ENCODE measurements around the gene RAB26.
"Not testable (repeated sequence)": the region's sequence is repeated elsewhere in the genome, so short reads cannot be mapped to it uniquely, and the experiment has no call there.

Gene RAB26

GRCh38 chr16:2117960-2118722 lies 30.3 kb upstream of the RAB26 start:
- DNase-seq: not testable (repeated sequence)

DNA sequence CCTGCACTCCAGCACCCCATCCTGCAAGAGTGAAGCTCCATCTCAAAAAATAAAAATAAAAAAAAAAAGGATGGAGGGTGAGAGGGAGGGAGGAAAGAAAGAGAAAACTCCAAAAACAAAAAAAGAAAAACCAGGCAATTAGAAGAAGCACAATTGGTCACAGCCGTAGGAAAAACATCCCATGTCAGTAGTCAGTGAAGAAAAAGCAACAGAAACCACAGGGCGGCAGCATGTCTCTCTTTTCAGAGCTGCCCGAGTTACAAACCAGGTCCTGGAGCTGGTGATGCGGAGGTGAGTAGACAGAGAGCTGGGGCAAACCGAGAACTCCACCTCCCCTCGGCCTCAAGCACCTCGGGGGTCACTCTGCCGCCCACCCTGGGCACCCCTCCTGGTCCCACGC lies 27.1 kb upstream of the RAB26 start:
- peak; percentile 13 for DNase-seq

GRCh38 chr16:2121853-2122252 lies 26.6 kb upstream of the RAB26 start:
- no peak for DNase-seq

DNA sequence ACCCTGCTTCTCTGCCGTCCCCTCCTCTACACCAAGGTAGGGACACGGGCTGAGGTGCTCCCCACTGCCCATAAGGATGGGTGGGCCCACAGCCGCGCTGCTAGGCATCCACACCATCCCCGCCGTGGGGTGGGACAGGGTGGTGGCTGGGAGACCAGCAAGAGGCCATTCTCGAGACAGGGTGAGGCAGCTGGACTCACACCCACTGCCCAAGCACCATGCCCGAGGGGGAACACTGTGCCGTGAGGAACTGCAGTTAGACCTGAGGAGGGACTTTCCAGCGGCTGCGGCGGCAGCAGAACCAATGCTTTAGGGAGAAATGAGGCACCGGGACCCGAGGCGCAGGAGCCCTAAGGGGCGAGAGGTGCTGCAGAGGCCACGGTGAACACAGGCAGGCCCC lies 26.0 kb upstream of the RAB26 start:
- no peak for DNase-seq

- not testable (repeated sequence) for DNase-seq
These were observed 25.3 kb upstream of the RAB26 start for GRCh38 chr16:2122934-2123683.

DNA sequence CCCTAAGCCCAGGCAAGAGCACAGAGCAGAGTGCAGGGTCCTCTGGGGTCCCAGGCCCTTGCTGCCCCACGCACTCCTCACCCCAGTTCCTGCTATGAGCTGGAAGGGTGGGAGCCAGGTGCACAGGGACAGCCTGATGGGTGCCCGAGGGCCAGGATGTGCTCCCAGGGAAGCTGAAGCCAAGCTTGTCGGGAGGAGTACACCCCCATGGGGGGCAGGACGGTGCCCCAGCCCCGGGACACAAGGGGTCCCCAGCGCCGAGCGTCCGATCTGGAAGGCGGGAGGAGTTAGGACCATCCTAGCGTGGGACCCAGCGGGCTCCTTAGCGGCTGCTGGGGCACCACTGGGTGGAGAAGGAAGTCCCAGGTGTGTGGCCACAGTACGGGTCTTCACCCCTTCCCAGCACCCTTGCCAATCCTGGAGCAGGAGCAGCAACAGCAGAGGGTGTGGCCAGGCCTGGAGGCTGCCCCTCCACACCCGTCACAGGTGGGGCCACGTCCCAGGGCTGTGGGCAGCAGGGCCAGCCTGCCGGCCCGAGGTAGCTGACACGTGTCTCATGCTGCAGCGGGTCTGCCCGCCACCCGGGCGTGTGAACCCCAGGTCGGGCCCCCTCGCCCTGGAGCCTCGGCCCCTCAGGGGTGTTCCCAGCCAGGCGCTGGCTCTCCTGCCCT lies 24.6 kb upstream of the RAB26 start:
- not testable (repeated sequence) for DNase-seq

DNA sequence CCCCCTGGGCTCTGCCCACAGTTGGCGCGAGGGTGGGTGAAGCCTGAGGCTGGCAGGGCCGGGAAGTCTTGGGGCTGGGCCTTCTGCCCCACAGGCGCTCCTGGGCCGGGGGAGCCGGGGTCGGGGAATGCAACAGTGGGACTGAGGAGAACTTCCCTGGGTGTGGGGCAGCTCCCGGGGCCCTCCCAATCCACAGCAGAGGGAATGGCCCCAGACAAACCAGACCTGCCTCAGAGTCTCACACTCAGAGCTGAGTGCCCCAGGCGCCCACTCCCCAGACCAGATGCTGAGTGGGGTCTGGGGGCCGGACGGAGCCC lies 24.1 kb upstream of the RAB26 start:
- DNase-seq: not testable (repeated sequence)

GRCh38 chr16:2124694-2125444 lies 23.6 kb upstream of the RAB26 start:
- DNase-seq: peak; percentile 18

- not testable (repeated sequence) for DNase-seq
These were observed 22.8 kb upstream of the RAB26 start for GRCh38 chr16:2125609-2126008.

GRCh38 chr16:2126161-2126743 lies 22.2 kb upstream of the RAB26 start:
- DNase-seq: not testable (repeated sequence)

DNA sequence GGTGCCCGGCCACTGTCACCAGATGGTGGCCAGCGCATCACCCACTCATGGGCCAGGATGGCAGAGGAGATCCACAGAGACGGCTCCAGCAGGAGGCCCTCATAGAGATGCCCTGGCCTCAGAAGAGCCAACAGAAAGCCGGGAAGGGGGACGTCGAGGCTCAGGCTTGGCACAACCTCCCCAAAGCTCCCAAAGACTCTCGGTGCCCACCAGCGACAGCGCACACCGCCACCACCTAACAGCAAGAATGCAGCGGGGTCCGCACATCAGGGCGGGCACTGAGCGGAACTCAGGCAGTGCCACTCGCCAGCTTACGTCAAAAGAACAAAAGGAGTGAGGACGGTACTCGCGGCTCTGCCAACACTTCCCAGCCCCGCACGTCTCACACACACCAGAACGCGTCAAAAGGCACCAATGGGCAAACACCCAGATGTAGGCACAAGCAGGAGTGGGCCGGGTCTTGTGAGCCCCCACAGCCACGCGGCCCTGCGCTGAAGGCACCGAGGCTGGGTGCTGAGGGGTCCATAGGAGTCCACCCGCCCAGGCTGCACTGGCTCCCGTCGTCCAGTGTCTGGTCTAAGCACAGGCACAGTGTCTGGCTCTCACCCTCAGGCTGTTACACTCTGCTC lies 21.4 kb upstream of the RAB26 start:
- DNase-seq: not testable (repeated sequence)

- not testable (repeated sequence) for DNase-seq
These were observed 20.7 kb upstream of the RAB26 start for GRCh38 chr16:2127630-2128280.

GRCh38 chr16:2129251-2129650 lies 19.2 kb upstream of the RAB26 start:
- not testable (repeated sequence) for DNase-seq

- not testable (repeated sequence) for DNase-seq
These were observed 18.5 kb upstream of the RAB26 start for GRCh38 chr16:2129890-2130447.

DNA sequence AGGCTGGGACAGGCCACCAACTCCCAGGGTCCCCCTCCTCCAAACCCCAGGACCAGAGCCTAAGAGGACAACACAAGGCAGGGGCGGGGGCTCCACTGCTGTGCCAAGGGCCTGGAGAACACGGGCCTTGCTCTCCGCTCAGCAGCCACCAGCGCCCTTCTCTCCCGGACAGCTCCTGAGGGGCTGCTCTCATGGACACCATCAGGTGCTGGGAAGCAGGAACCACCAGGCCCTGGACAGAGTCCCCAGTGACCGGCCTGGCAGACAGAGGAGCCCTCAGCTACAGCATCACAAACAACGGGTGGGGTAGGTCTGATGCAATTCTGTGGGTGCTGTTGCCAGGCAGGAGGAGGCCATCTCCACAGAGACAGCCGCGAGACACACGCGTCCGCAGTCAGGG lies 14.6 kb upstream of the RAB26 start:
- not testable (repeated sequence) for DNase-seq

GRCh38 chr16:2135071-2135470 lies 13.4 kb upstream of the RAB26 start:
- not testable (repeated sequence) for DNase-seq

DNA sequence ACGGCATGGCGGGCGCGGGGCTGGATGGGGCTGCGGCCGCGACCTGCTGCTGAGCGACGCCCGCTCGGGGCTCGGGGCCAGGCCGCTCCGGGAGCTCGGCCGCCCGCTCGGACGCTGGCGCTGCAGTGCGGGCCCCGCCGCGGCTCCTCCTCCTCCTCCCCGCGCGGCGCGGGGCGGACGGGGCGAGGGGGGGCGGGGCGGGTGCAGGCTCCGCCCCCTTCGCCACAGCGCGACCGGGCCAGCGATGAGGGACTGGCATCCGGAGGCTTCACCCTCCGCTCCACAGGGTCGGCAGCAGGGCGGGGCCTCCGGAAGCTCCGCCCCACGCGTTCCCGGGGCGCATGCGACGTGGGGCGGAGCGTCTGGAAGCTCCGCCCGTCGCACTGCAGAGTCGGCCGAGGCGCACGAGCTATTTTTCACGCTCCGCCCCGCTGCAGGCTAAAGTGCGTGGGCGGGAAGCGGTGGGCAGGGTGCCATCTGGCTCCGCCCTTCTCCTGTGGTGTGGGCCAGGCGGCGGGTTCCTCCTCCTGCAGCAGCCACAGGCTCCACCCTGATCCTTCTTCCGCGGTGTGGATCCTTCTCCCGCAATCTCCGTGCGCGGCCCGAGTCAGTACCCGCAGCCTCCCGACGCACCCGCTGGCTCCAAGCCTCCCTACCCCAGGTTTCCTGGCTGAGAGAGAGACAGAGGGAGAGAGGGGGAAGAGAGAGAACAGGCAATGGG lies 12.5 kb upstream of the RAB26 start, which contains the start of gene PKD1:
Gene PKD1 (minus strand): TSS at position 129 of the 721 bp plus-strand sequence. CDS start 209 bp downstream, outside the sequence.
- peak; percentile 92 for DNase-seq

DNA sequence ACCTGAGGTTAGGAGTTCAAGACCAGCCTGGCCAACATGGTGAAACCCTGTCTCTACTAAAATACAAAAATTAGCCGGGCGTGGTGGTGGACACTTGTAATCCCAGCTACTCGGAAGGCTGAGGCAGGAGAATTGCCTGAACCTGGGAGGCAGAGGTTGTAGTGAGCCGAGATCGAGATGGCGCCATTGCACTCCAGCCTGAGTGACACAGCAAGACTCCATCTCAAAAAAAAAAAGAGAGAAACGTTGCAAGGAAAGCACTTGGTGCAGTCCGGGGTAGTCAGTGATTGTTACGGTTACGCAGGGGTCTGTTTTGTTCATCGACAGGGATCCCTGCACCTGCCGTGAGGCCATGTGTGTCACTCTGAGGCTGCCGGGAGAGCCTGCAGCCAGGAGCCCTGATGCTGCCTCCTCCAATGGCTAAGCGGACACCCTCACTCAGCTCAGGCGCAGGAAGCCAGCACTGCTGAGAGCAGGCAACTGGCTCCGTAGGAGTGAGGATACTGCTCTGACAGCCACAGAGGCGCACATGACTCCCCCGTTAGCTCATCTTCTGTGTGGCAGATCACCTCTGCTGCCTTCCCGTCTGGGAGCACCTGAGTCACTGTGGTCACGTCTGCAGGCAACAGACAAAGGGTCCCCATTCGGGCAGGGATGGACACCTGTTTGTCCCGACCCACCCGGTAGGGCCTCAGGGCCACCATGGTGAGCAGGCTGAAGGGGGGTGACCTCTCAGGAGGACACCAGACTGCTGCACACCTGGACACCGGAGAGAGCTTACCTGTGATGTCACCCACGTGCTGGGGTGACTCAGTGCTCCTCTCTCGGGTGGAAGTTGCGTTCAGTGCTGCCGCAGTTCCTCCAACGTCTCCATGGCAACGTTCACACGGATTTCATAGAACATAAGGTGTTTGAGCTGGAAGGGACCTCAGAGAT lies 5.2 kb upstream of the RAB26 start:
- DNase-seq: no peak

DNA sequence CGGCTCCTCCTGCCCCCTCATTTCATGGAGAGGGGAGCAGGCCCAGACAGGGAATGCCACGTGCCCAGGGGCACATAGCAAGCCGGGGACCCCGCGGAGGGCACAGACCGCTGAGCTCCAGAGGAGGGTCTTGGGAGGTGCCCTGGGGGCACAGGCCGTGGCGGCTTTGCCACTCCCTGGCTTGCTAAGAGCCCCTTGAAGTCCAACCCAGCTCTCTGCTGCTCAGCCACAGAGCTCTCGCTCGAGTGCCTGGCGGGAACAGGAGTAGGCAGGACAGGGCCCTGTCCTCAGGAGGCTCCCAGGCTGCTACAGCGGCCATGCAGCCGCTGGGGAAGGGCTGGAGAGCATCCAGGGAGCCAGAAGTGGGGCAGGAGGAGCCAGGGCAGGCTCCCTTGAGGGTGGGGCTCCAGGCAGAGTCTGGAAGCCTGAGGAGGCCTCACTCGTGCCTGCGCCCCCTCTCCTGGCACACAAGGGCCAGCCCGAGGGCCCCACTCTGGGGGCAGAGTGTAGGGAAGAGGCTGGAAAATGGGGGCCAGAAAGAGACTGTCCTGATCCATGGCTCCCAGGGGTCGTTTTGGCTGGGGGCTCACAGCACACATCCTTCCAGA lies 4.4 kb upstream of the RAB26 start:
- DNase-seq: no peak
